Measurements from ENCODE around the gene CXCL11. TPM values are rescaled to one million over a fixed set of nuclear protein-coding genes. Genes with fewer than 3 reads are reported as not detected.

CXCL11 gene
- polyA plus RNA-seq, 1 experiment, result 0.09 TPM

- Histone ChIP-seq H3K27me3 (ENCODE audit: control insufficient read depth, insufficient read depth, low read length) (no peaks in the 10 kb centered on the region), H3K27ac (ENCODE audit: low read depth, low read length) (no peak overlapping the region), H3K9me3 (ENCODE audit: control insufficient read depth, insufficient read depth, low read length) (peaks cover 4% of the 10 kb centered on the region; the same call in 1 of the 2 replicates), H3K4me3 (ENCODE audit: low read depth, low read length) (no peak overlapping the region)
- CTCF ChIA-PET, result interaction anchor here (0.7 to 2.9 kb wide), 2 partner anchors 15 to 691 kb away, joined by 8 to 20 read pairs; no protein-coding TSS in a partner anchor
- POLR2A ChIA-PET, result no interaction called here
- no peak for TF ChIP-seq CTCF (IDR thresholded peaks at IDR 0.05; ENCODE audit: low read depth, low read length)
- no peak for DNase-seq (ENCODE audit: low read depth, low spot score)
Observed at GRCh38 chr4:76010576-76010975, 25.3 kb downstream of the CXCL11 start.

GRCh38 chr4:76009311-76009710 lies 26.6 kb downstream of the CXCL11 start:
- POLR2A ChIA-PET, result interaction anchor here (0.6 kb wide), 1 partner anchor 19 kb away, joined by 3 read pairs; the partner anchor contains the start of gene SDAD1
- no peak for TF ChIP-seq CTCF (IDR thresholded peaks at IDR 0.05; ENCODE audit: low read depth, low read length)
- CTCF ChIA-PET, result interaction anchor here (0.9 to 2.9 kb wide), 4 partner anchors 9 to 78 kb away, joined by 3 to 20 read pairs (median 4); no protein-coding TSS in a partner anchor
- H3K9me3 ChIP-seq (ENCODE audit: control insufficient read depth, insufficient read depth, low read length), result peaks cover 4% of the 10 kb centered on the region; the same call in 1 of the 2 replicates
- no peak for DNase-seq (ENCODE audit: low read depth, low spot score)
- no peak overlapping the region for H3K27ac ChIP-seq (ENCODE audit: low read depth, low read length)
- H3K4me3 ChIP-seq (ENCODE audit: low read depth, low read length), result no peak overlapping the region
- no peaks in the 10 kb centered on the region for H3K27me3 ChIP-seq (ENCODE audit: control insufficient read depth, insufficient read depth, low read length)

- peaks cover 4% of the 10 kb centered on the region; the same call in 1 of the 2 replicates for H3K9me3 ChIP-seq (ENCODE audit: control insufficient read depth, insufficient read depth, low read length)
- CTCF ChIA-PET, result interaction anchor here (0.6 to 2.8 kb wide), 2 partner anchors 11 to 113 kb away, joined by 8 to 16 read pairs; no protein-coding TSS in a partner anchor
- no peak within 1 kb of the TSS for H3K4me3 ChIP-seq (ENCODE audit: low read depth, low read length)
- DNase-seq (ENCODE audit: low read depth, low spot score), result no peak
- no peak for TF ChIP-seq CTCF (IDR thresholded peaks at IDR 0.05; ENCODE audit: low read depth, low read length)
- no peaks in the 10 kb centered on the region for H3K27me3 ChIP-seq (ENCODE audit: control insufficient read depth, insufficient read depth, low read length)
- no peak within 1 kb of the TSS for H3K27ac ChIP-seq (ENCODE audit: low read depth, low read length)
- POLR2A ChIA-PET, result no interaction called here
Observed at GRCh38 chr4:76007089-76007862, 28.6 kb downstream of the CXCL11 start, which contains the start of gene CXCL9. Gene CXCL9, minus strand, starts transcription at chr4:76007509. Its CDS starts 60 bp downstream, at chr4:76007449.

DNA sequence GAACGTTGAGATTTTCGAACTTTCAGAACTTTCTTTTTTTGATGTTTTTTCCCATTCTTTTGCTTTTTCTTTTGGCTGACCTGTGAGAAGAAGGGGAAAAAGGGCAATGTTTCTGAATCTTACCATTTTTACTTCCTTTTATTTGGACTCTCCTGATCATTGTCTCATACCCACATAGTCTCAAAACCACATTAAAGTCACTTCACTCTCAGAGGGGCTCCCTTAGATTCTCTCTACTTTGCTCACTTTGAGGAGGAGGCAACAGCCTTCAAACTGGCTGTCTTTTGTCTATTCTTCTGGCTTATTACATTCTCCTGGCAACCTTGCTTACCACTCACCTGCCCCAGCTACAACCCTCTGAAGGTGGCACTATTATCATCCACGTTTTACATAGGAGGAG lies 32.2 kb downstream of the CXCL11 start:
- Histone ChIP-seq H3K27ac (ENCODE audit: low read depth, low read length) (no peak overlapping the region), H3K9me3 (ENCODE audit: control insufficient read depth, insufficient read depth, low read length) (no peaks in the 10 kb centered on the region), H3K27me3 (ENCODE audit: control insufficient read depth, insufficient read depth, low read length) (no peaks in the 10 kb centered on the region), H3K4me3 (ENCODE audit: low read depth, low read length) (no peak overlapping the region)
- CTCF ChIA-PET, result interaction anchor here (1.8 kb wide), 1 partner anchor 8 kb away, joined by 5 read pairs; no protein-coding TSS in a partner anchor
- DNase-seq (ENCODE audit: low read depth, low spot score), result no peak
- no peak for TF ChIP-seq CTCF (IDR thresholded peaks at IDR 0.05; ENCODE audit: low read depth, low read length)
- POLR2A ChIA-PET, result no interaction called here

DNA sequence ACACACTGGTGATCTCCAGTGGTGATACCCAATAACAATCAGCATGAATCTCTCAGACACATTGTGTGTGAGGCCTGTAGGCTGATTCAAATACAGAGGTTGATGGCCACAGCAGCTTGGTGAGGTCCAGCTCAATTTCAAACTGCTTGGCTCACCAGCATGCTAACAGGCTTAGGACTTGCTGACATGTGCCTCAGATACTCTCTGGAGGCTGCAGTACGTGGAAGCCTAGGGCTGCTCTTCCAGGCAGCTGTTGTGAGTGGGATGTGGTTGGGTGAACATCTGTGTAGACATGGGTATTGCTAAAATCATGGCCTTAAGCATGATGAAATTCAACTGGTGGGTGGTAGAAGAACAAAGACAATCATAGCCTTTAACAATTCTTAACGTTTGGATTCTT lies 32.8 kb downstream of the CXCL11 start:
- ChIA-PET CTCF (interaction anchor here (0.7 to 1.0 kb wide), 2 partner anchors 58 to 64 kb away, joined by 3 to 4 read pairs; no protein-coding TSS in a partner anchor), POLR2A (no interaction called here)
- no peak for DNase-seq (ENCODE audit: low read depth, low spot score)
- Histone ChIP-seq H3K27me3 (ENCODE audit: control insufficient read depth, insufficient read depth, low read length) (no peaks in the 10 kb centered on the region), H3K4me3 (ENCODE audit: low read depth, low read length) (no peak overlapping the region), H3K27ac (ENCODE audit: low read depth, low read length) (no peak overlapping the region), H3K9me3 (ENCODE audit: control insufficient read depth, insufficient read depth, low read length) (no peaks in the 10 kb centered on the region)
- no peak for TF ChIP-seq CTCF (IDR thresholded peaks at IDR 0.05; ENCODE audit: low read depth, low read length)

Measured in AG04450 (cell line).